ENCODE measurements around the gene SARM1.
A peak's percentile ranks its signal among the peaks of the same experiment; 100 is the strongest.

The SARM1 gene

DNA sequence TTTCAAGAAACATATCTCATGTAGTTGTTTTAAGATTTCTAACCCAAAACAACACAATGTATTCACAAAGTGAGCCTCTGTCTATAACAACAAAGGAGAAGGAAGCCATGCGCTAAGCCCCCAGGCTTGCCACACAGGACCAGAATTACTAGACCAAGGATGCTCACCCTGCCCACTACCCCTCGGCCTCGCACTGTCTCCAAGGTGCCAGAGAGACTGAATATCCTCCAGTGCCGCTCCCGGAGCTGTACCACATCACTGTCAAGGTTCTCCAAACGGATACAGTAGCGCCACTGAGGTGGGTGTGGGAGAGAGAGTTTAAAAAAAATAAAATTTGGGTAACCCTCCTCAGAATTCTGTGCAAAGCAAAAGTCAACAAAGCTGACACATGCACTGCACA is 21.2 kb upstream of the SARM1 start:
- TF ChIP-seq CTCF (conservative IDR thresholded peaks at IDR 0.05; ENCODE audit: low read depth, low read length): no peak
- Histone ChIP-seq H3K27ac (no peak overlapping the region), H3K4me1 (ENCODE audit: low read depth, poor library complexity, severe bottlenecking) (no peaks in the 10 kb centered on the region), H3K79me2 (ENCODE audit: insufficient read depth, low read depth) (no peaks in the 10 kb centered on the region), H2AFZ (ENCODE audit: low read depth) (no peak overlapping the region), H3K9ac (no peak overlapping the region), H3K4me2 (no peak overlapping the region), H3K4me3 (IDR thresholded peaks at IDR 0.05; ENCODE audit: insufficient read depth, low read depth, low read length) (no peak overlapping the region), H3K36me3 (ENCODE audit: insufficient read depth) (peaks cover 16% of the 10 kb centered on the region; the same call in 1 of the 2 replicates), H3K27me3 (ENCODE audit: insufficient read depth, low read depth) (no peaks in the 10 kb centered on the region), H4K20me1 (ENCODE audit: insufficient read depth) (no peaks in the 10 kb centered on the region)

DNA sequence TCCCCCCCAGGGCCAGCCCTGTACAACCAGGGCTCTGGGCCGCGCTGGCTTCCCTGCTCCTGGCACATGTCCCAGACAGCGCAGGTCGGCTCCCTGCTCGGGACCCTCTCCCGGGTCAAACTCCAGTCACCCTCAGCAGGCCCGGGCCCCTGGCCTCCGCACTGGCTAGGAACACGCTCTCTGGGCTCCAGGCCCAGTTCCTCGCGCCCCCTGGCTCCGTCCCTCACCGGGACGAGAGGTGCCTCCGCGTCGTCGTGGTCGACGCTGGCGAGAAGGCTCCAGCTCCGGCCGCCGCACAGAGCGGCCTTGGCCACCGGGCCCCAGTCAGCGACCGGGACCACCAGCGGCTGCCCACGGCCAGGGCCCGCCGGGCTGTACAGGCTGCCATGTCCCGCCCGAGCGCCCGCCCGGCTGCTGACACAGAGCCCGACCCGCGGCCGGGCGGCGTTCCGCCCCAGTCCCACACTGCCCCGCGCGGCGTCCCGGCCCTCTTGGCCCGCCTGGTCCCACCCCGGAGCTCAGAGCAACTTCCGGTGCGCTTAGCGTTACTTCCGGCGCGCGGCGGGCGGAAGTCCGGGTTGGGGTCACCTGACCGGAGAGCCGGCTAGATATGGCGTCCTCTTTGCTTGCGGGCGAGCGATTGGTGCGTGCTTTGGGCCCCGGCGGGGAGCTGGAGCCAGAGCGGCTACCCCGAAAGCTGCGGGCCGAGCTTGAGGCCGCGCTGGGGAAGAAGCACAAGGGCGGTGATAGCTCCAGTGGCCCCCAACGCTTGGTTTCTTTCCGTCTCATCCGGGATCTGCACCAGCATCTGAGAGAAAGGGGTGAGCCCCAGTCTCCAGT is 14.2 kb upstream of the SARM1 start, which contains the start of gene POLDIP2:
POLDIP2 (minus strand) TSS at position 467 of the 840 bp plus-strand sequence; CDS start at position 388, 79 bp downstream.
- Histone ChIP-seq H3K36me3 (ENCODE audit: insufficient read depth) (peaks cover 12% of the 10 kb centered on the region; the same call in 1 of the 2 replicates), H3K4me3 (IDR thresholded peaks at IDR 0.05; ENCODE audit: insufficient read depth, low read depth, low read length) (peak within 1 kb of the TSS; percentile 51), H3K27ac (peak within 1 kb of the TSS; percentile 60), H3K79me2 (ENCODE audit: insufficient read depth, low read depth) (peaks cover 29% of the 10 kb centered on the region), H3K27me3 (ENCODE audit: insufficient read depth, low read depth) (no peaks in the 10 kb centered on the region), H3K4me1 (ENCODE audit: low read depth, poor library complexity, severe bottlenecking) (peaks cover 21% of the 10 kb centered on the region), H3K9ac (peak within 1 kb of the TSS; percentile 91), H4K20me1 (ENCODE audit: insufficient read depth) (no peaks in the 10 kb centered on the region), H2AFZ (ENCODE audit: low read depth) (peak within 1 kb of the TSS; percentile 77), H3K4me2 (peak within 1 kb of the TSS; percentile 99)
- TF ChIP-seq CTCF (conservative IDR thresholded peaks at IDR 0.05; ENCODE audit: low read depth, low read length): 0 out of 2 replicates have a peak, but pooled peaks have one; percentile 14

GRCh38 chr17:28357901-28358197 is 13.6 kb upstream of the SARM1 start:
- Histone ChIP-seq H2AFZ (ENCODE audit: low read depth) (peak overlapping the region; percentile 77), H3K4me2 (peak overlapping the region; percentile 97), H3K79me2 (ENCODE audit: insufficient read depth, low read depth) (peaks cover 29% of the 10 kb centered on the region), H3K4me3 (IDR thresholded peaks at IDR 0.05; ENCODE audit: insufficient read depth, low read depth, low read length) (no peak overlapping the region), H3K36me3 (ENCODE audit: insufficient read depth) (peaks cover 9% of the 10 kb centered on the region; the same call in 1 of the 2 replicates), H4K20me1 (ENCODE audit: insufficient read depth) (no peaks in the 10 kb centered on the region), H3K4me1 (ENCODE audit: low read depth, poor library complexity, severe bottlenecking) (peaks cover 21% of the 10 kb centered on the region), H3K27me3 (ENCODE audit: insufficient read depth, low read depth) (no peaks in the 10 kb centered on the region), H3K27ac (peak overlapping the region; percentile 6; the same call in 1 of the 2 replicates), H3K9ac (peak overlapping the region; percentile 91)
- TF ChIP-seq CTCF (conservative IDR thresholded peaks at IDR 0.05; ENCODE audit: low read depth, low read length): no peak

GRCh38 chr17:28363186-28363585 is 8.3 kb upstream of the SARM1 start:
- Histone ChIP-seq H3K4me1 (ENCODE audit: low read depth, poor library complexity, severe bottlenecking) (peaks cover 8% of the 10 kb centered on the region), H3K27ac (no peak overlapping the region), H3K36me3 (ENCODE audit: insufficient read depth) (no peaks in the 10 kb centered on the region), H3K4me3 (IDR thresholded peaks at IDR 0.05; ENCODE audit: insufficient read depth, low read depth, low read length) (no peak overlapping the region), H2AFZ (ENCODE audit: low read depth) (no peak overlapping the region), H3K27me3 (ENCODE audit: insufficient read depth, low read depth) (no peaks in the 10 kb centered on the region), H4K20me1 (ENCODE audit: insufficient read depth) (no peaks in the 10 kb centered on the region), H3K9ac (no peak overlapping the region), H3K79me2 (ENCODE audit: insufficient read depth, low read depth) (peaks cover 8% of the 10 kb centered on the region), H3K4me2 (no peak overlapping the region)
- TF ChIP-seq CTCF (conservative IDR thresholded peaks at IDR 0.05; ENCODE audit: low read depth, low read length): no peak
